Keratinocyte (primary cell): Measurements from ENCODE around the gene RAC2.

Experiments
- EZH2 ChIP-seq: IDR thresholded peaks from one replicate; pipeline ENCODE4 v1.6.1; 2012; ENCODE audit warnings: inconsistent platforms, mild to moderate bottlenecking, low read length, moderate library complexity
- TF ChIP-seq, protein P1 (sequence below), 3 experiments: IDR thresholded peaks in 1 of 3; conservative IDR thresholded peaks in 1 of 3; optimal IDR thresholded peaks in 1 of 3; 2 replicates in 2 of 3; 3 replicates in 1 of 3; pipeline versions ENCODE3 to v1.5.1; 2011; ENCODE audit warnings: low read length in 3 of 3, mild to moderate bottlenecking in 3 of 3, moderate library complexity in 2 of 3, control low read depth in 1 of 3, inconsistent platforms in 1 of 3; ENCODE audit not compliant: insufficient read depth in 2 of 3; ENCODE audit errors: extremely low read depth in 1 of 3

DNA sequence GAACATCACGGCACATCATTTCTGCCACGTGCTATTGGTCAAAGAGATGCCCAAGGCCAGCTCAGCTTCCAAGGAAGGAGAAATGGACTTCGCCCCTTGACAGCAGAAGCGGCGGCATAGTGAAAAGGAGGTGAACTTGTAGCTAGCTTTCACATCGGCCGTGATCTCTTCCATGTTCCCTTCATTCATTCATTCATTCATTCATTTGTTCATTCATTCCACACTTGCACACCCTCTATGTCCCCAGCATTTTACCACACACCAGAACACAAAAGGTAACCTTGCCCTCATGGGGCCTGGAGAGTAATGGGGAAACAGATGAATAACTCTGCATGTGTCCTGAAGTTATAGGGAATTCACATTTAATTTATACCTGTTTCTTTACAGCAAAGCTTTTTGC is 37.1 kb upstream of the RAC2 start:
- no peak for TF ChIP-seq EZH2
- TF ChIP-seq, protein P1, sequence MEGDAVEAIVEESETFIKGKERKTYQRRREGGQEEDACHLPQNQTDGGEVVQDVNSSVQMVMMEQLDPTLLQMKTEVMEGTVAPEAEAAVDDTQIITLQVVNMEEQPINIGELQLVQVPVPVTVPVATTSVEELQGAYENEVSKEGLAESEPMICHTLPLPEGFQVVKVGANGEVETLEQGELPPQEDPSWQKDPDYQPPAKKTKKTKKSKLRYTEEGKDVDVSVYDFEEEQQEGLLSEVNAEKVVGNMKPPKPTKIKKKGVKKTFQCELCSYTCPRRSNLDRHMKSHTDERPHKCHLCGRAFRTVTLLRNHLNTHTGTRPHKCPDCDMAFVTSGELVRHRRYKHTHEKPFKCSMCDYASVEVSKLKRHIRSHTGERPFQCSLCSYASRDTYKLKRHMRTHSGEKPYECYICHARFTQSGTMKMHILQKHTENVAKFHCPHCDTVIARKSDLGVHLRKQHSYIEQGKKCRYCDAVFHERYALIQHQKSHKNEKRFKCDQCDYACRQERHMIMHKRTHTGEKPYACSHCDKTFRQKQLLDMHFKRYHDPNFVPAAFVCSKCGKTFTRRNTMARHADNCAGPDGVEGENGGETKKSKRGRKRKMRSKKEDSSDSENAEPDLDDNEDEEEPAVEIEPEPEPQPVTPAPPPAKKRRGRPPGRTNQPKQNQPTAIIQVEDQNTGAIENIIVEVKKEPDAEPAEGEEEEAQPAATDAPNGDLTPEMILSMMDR (optimal IDR thresholded peaks at IDR 0.05 in 1 of 3, IDR thresholded peaks at IDR 0.05 in 1 of 3, conservative IDR thresholded peaks at IDR 0.05 in 1 of 3; ENCODE audit: extremely low read depth in 1 of 3, insufficient read depth in 2 of 3, low read length in 3 of 3), result no peak
